ENCODE results near the gene MID2.
"Not testable (repeated sequence)": the region's sequence is repeated elsewhere in the genome, so short reads cannot be mapped to it uniquely, and the experiment has no call there.

DNA sequence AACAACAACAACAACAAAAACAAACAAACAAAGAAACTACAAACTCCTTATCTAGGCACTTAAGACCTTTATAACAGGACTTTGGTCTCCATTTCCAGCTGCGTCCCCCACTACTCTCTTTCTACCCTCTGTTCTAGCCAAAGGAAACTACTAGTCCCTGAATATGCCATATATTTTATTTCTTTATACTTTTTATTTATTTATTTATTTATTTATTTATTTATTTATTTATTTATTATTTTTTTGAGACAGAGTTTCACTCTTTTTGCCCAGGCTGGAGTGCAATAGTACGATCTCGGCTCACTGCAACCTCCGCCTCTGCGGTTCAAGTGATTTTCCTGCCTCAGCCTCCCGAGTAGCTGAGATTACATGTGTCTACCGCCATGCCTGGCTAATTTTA, 26.0 kb downstream of the MID2 start:
- TF ChIP-seq, protein P1, sequence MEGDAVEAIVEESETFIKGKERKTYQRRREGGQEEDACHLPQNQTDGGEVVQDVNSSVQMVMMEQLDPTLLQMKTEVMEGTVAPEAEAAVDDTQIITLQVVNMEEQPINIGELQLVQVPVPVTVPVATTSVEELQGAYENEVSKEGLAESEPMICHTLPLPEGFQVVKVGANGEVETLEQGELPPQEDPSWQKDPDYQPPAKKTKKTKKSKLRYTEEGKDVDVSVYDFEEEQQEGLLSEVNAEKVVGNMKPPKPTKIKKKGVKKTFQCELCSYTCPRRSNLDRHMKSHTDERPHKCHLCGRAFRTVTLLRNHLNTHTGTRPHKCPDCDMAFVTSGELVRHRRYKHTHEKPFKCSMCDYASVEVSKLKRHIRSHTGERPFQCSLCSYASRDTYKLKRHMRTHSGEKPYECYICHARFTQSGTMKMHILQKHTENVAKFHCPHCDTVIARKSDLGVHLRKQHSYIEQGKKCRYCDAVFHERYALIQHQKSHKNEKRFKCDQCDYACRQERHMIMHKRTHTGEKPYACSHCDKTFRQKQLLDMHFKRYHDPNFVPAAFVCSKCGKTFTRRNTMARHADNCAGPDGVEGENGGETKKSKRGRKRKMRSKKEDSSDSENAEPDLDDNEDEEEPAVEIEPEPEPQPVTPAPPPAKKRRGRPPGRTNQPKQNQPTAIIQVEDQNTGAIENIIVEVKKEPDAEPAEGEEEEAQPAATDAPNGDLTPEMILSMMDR (IDR thresholded peaks at IDR 0.05) = not testable (repeated sequence)
- not testable (repeated sequence) for TF ChIP-seq POLR2A (IDR thresholded peaks at IDR 0.05)

Data from Peyer's patch (tissue), 4 donors.